Stimulated activated CD8-positive, alpha-beta memory T cell treated with anti-CD3 and anti-CD28 coated beads, Interleukin-15, amount 100 ng/mL, for 4 hours (primary cell): ENCODE results near the gene ZAP70.
A peak's percentile ranks its signal among the peaks of the same experiment; 100 is the strongest.
"Not testable (repeated sequence)": the region's sequence is repeated elsewhere in the genome, so short reads cannot be mapped to it uniquely, and the experiment has no call there.

Source experiments
- DNase-seq, 2 donors: peaks; one replicate each; pipeline ENCODE4 v3.0.0-alpha.2; 2020; ENCODE audit warnings: low read depth in 2 of 2

Gene ZAP70

DNA sequence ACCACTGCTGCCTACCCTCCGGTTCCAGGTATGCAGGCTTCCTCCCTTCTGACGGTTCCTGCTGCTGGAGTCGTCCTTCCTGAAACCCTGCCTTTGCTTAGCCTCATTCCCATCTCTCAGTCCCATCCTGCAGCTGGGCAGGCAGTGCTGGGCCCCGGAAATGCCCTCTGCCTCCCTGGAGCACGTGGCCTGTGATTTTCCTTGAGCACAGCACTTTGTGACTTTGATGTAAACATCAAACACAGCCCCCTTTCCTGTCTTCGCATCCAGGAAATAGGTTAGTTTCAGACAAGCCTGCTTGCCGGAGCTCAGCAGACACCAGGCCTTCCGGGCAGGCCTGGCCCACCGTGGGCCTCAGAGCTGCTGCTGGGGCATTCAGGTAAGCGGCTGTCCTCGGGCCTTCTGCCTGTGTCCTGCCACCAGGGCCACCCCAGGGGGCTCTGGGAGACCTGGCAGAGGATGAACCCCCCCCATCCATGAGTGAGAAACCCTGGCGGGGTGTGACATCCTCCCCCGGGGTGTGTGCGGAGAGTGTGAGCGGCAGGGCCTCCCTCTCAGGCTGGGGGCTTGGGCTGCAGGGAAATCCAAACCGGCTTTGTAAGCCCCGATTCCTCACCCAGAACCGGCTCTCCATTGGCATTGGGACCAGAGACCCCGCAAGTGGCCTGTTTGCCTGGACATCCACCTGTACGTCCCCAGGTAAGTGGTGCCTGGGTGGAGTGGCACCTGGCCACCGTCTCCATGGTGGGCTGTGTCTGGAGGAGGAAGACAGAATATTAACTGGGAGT lies at the start of gene ZAP70:
TSS of gene ZAP70 (plus strand) at position 281 of the 788 bp plus-strand sequence. CDS start 10,461 bp downstream, outside the sequence.
- peak in 1 of 2 donors; percentile 49 for DNase-seq

DNA sequence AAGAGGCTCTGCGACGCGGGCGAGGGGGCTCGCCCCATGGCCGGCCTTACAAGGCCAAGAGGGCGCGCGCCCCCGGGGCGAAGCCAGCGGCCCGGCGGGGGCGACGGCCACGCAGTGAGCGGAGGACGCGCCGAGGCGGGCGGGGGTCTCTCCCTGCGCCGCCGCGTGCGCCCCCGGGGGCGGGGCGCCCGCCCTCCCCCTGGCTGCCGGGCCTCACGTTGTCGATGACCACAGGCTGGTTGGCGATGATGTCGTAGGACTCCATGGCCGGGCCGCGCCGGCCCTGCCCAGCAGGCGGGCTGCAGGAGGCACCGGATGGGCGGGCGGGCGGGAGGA lies 49.8 kb upstream of the ZAP70 start:
- peak in 1 of 2 donors; percentile 41 for DNase-seq

DNA sequence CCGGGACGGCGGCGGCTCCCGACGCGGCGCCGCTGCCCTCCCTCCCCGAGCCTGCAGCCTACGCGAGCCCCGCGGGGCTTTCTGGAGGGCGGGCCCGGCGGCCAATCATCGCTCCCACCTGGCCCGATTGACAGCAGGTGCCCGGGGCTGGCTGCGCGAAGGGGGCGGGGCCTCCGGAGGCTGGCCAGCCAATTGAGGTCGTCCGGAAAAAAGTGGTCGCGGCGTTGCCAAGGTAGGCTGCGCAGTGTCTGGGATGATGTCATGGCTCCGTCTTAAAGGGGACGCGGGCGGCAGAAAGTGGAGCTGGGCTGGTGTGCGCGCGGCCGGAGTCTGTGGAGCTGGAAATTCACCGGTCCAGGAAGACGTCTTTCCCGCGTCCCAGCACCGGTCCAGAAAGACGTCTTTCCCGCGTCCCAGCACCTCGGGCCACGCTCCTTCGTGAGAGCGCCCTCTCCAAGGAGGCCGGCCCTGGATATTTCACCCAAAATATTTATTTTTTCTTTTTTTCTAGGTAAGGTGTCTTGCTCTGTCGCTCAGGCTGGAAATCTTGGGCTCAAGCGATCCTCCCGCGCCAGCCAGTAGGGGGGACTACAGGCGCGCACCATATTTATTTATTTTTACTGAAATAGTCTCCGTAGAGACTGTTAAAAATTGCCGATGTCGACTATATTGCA lies 49.3 kb upstream of the ZAP70 start, which contains the start of gene ACTR1B:
TSS of gene ACTR1B (minus strand) at position 83 of the 674 bp plus-strand sequence. CDS start 154 bp downstream, outside the sequence.
- DNase-seq: peak; percentile 96 to 98

DNA sequence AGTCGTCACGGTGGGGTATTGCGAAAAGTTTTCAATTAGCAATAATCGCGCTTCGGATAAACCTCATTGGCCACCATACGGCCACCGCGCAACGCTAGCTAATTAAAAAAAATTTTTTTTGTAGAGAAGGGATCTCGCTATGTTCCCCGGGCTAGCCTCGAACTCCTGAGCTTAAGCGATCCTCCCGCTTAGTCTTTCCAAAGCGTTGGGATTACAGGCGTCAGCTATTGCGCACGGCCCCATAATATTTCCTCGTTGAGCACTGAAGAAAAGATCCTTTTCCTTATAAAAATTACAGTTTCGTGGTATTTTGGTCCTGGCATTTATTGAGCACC lies 48.8 kb upstream of the ZAP70 start:
- no peak for DNase-seq

DNA sequence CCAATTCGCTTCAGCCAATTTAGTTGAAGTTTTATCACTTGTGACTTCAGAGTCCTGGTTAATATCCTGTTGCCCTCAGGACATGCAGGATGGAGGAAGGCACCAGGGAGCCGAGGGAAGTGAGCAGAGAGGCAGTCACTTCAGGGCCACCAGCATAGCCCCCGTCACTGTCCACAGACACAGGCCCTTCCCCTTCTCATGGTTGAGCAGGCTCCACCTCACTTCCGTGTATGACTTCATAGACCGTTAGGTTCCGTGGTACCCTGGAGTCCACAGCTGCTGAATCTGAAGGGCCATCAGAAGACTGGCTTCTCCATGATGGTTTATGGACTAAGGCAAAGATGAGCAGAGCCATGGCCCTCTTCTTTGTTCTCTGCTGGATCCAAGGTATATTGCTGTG lies 43.9 kb upstream of the ZAP70 start, which contains the start of gene C2orf92:
TSS of gene C2orf92 (plus strand) at position 266 of the 400 bp plus-strand sequence. CDS start at position 342, 76 bp downstream.
- no peak for DNase-seq

DNA sequence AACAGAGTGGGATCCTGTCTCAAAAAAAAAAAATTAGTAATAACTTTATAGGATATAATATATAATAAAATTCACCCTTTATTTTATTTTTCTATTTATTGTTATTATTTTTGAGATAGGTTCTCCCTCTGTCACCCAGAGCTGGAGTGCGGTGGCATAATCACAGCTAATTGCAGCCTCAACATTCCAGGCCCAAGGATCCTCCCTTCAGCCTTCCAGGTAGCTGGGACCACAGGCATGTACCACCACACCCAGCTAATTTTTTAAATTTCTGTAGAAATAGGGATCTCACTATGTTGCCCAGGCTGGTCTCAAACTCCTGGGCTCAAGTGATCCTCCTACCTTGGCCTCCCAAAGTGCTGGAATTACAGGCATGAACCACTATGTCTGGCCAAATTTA lies 42.9 kb upstream of the ZAP70 start:
- DNase-seq: no peak

DNA sequence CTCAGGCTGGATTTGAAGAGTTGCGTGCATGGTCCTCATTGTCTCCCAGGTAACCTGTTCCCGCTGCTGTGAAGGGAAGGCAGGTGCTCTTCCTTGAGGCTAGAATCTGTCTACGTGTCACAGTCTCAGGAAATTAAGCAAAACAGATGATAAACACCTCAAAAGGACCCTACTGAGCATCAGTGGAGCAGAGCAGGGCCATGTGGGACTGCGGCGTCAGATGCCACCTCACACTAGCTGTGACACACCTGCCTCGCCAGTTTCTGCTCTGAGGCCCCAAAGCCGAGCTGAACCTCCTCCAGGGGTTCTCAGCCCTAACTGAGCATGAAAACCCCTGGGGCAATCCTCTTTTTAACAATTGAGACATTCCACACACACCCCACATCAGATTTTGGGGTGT lies 41.9 kb upstream of the ZAP70 start:
- DNase-seq: no peak

DNA sequence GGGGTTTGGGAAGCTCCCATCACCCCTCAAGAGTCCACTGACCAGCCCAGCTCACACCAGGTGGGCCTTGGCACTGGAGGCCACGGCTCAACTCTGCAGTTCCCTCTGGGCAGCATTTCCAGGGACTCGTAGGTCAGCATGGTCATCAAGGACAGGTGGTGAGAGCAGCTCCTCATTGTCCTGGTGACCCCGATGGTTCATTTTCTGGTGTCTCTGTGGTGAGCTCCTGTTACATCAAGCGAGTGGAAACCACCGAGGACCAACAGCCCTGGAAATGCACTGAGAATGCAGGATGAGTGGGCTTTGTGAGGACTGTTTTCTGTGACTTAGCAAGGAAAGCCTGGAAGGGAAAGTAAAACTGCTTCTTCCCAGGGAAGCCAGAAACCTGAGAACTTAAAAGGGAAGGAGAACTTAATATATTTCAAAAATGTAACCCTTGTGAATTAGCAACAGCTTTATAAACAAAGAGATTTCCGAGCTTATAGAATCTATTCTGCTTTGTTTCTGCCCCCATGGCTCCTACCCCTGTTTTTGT lies 40.7 kb upstream of the ZAP70 start:
- DNase-seq: not testable (repeated sequence)

DNA sequence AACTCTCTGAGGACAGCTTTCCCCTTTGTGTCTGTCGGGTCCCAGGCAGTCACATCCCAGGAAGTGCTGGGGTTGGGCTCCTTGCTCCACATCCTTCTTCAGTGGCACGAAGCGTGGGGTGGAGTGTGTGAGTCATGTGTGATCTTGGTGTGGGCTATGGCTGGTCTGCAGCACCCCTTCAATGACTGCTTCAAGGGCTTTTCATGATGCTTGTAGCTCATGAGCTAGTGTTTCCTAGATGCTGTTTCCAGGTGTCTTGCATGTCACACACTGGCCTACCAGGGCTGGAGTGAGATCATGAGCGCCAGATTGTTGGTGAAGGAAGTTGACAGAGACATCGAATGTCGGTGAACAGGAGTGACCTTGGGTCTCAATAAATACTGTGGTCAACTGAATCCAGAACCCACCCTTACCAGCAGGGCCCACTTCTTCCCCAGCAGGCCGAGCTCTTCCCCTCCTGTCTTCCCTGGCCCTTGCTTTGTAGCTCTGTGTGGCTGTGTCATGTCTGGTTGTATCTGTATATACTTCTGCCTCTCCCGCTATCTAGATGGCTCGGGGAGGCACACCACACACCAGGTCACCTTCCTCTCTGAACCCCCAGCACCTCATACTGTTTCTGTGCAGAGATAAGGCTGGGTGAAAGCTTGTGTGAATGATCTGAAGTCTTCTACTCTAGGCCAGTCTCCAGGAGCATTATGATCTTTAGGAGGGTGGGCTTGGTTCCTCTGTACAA lies 40.0 kb upstream of the ZAP70 start:
- no peak for DNase-seq

DNA sequence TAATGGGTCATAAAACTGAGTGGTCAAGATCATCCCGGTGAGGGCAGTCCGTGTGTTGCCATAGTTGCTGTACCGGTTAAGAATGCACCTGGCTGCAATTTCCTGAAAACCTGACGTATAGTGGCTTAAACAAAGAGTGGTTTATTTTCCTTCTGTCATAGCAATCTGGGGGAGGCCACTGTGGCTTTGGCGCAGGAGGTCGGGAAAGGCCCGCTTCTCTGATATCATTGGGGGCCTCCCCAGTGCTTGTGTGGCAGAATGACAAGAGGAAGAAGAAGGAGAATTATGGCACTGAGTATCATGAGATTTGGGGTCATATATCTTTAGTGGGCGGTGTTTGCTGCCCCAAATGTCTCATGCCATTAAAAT lies 39.5 kb upstream of the ZAP70 start:
- no peak for DNase-seq

DNA sequence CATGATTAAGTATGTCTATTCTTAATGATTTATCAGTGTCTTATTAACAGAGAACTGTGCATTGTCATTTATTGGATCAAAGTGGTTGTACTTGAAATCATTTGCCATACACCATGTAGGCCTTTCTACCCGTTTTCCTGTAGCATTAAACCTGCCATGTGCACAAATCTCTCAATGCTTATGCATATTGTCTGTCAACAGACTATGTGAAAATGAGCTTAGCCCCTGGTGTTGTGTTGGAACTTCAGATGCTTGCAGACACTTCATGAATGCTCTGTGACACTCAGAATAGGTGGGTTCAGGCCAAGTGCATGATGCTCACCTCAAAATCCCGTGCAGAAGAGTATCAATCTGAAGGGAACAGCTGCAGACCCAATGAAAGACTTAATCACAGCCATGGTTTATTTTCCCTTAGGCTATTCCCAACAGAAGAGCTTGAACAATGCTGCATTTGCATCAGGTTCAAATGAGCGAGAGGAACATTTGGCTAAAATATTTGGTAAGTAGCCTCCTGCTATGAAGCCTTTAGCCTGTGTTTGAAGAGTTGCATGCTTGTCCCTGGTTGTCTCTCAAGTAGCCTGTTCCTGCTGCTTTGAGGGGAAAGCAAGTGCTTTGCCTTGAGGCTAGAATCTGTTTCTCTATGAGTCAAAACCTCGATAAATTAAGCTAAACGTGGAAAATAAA lies 37.8 kb upstream of the ZAP70 start:
- DNase-seq: no peak

DNA sequence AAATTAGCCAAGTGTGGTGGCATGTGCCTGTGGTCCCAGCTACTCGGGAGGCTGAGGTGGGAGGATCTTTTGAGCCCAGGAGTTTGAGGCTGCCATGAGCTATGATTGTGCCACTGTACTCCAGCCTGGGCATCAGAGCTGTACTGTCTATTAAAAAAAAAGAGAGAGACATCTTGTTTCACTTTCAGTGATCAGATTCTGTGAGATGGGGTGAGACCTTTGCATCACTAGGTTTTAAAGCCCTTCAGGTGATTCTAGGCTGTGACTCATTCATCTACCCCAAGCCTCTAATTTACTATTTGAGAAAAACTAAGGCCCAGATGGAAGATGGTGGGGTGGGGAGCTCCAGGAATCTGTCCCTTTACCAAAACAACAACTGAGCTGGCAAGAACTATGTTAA lies 36.8 kb upstream of the ZAP70 start:
- no peak for DNase-seq

DNA sequence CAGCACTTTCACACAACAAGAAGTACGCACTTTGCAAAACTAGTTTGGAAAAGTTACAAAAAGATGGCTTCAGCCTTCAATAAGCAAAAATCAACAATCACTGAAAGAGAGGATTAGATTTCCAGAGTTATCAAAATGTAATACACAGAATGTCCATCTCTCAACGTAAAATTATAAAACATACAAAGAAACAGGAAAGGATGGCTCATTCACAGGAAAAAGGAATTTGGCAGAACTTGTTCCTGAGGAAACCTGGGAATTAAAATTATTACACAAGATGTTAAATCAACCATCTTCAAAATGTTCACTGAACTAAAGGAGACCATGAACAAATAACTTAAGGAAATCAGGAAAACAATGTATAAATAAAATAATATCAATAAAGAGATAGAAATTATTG lies 35.9 kb upstream of the ZAP70 start:
- DNase-seq: no peak

DNA sequence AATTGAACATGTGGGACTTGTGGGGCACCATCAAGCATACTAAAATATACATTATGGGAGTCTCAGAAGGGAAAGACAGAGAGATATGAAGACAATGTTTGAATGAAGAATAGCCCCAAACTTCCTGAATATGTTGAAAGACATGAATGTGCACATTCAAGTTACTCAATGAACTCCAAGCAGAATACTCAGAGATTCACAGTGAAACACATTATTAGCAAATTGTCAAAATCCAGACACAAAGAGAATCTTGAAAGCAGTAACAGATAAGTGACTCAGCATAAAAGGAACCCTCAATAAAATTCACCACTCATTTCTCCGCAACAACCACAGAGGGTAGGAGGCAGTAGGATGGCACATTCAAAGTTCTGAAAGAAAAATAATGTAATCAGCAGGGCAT lies 35.1 kb upstream of the ZAP70 start:
- no peak for DNase-seq

DNA sequence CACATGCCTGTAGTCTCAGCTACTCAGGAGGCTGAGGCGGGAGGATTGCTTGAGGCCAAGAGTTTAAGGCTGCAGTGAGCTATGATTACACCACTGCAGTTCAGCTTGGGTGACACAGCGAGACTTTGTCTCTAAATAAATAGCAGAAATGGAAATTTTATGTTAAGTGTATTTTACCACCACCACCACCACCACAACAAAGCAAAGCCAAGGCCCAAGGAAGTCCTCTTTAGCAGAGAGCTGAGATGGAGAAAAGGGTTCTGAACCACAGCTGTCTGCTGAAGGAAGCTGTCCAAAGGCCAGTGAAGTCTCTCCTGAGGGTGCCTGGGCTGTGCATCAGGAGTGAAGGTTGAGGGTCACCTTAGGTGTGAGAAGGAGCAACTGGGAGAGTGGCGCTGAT lies 26.1 kb upstream of the ZAP70 start:
- not testable (repeated sequence) for DNase-seq

DNA sequence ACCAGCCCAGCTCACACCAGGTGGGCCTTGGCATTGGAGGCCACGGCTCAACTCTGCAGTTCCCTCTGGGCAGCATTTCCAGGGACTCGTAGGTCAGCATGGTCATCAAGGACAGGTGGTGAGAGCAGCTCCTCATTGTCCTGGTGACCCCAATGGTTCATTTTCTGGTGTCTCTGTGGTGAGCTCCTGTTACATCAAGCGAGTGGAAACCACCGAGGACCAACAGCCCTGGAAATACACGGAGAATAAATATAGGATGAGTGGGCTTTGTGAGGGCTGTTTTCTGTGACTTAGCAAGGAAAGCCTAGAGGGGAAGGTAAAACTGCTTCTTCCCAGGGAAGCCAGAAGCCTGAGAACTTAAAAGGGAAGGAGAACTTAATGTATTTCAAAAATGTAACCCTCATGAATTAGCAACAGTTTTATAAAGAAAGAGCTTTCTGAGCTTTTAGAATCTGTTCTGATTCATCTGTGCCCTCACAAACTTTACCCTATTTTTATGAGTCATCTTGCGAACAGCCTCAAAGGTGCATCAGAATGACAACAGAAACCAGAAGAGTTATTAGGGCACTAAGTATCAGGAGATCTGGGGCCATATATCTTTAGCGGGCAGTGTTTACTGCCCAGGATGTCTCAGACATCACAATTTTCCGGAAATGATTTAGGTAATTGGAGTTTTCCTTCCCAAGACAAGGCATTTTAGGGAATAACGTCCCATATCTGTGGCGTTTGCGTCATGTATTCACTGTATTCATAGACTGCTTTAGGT lies 25.1 kb upstream of the ZAP70 start:
- DNase-seq: no peak

DNA sequence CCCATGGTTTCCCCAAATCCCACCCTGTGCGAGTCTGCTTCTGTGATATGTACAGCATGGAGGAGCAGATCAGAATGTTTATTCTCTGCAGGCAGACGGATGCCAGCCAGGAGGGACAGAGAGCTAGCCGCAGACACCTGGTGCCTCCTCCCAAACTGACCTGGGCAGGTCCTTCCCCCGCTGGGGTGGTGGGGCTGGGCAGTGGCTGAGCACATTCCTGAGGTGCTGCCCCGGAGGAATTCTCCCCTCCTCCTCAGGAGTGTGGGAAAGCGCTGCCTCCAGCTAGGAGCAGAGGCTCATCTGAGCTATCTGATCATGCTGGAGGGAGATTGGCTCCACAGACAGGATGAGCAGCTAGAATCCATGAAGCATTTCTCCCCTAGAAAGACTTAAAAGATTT lies 22.2 kb upstream of the ZAP70 start:
- DNase-seq: no peak

DNA sequence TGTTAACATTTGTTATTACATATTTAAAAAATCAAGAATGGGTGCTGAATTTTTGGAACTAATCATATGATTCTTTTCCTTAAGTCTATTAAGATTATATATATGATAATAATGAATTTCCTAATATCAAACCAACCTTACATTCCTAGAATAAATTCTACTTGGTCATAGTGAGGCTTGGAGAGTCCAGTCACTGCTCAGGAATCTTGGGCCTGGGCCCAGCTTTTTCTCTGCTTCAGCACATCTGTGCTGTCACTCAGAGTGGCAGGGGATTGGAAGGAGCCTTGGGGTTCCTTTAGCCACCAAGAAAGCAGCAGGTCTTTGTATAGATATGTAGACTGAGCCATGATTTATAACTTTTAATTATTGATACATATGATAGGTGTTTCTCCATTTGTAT lies 19.9 kb upstream of the ZAP70 start:
- DNase-seq: no peak

DNA sequence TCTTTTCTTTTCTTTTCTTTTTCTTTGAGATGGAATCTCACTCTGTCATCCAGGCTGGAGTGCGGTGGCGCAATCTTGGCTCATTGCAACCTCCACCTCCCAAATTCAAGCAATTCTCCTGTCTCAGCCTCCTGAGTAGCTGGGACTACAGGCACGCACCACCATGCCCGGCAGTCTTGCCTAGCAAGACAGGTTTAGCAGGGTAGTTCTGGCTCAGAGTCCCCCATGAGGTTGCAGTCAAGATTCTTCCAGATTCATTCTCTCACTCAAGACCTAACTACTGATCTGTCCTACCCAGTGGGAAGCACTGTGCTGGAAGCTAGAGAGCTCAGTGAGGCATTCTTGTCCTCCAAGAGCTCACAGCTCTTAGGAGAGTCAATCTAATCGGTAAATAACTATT lies 17.6 kb upstream of the ZAP70 start:
- DNase-seq: no peak

DNA sequence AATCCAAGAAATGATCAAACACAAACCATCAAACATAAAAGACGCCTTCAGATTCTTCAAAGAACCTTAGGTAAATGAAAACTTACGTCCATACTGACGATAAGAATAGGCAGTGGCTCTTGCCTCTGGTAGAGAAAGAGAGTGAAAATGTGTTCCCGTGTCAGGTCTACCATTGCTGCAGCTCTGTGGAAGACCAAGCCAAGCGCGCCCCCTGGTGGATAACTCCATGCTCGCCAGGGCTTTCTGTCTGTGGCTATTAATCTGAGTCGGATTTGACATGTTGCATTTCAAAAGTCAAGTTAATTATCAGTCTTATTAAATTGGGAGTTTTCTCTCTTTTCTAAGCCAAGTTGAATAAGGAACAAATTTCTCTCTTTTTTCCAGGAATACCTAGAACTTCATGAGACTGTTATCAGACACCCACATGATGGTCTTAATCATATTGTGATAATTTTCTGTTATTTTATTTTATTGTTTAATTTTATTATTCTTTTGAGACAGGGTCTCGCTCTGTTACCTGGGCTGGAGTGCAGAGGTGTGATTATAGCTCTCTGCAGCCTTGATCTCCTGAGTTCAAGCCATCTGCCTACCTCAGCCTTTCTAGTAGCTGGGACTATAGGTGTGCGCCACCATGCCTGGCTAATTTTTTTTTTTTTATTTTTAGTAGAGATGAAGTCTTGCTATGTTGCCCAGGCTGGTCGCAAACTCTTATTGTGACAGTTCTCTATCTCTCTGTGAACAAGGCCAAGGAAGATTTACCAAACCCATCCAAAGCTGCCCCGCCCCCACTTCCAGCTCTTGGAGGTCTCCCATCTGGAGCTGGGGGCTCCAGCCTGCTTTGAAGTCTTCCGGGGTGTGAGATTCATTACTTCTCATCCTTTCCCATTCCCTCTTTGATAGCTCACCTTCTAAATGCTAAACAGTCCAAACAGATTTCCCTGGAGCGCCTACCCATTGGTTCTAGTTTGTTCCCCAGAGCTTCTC lies 15.8 kb upstream of the ZAP70 start:
- peak; percentile 69 to 81 for DNase-seq
